Smooth muscle cell (in vitro differentiated cells): ENCODE results near the gene OSBPL10. TPM values are rescaled to one million over a fixed set of nuclear protein-coding genes. Genes with fewer than 3 reads are reported as not detected.

Experiments
- DNase-seq: peaks from one replicate; lab custom pipeline; 2025; ENCODE audit not compliant: unreplicated experiment; lab: John Stamatoyannopoulos, UW
- H2AFZ ChIP-seq: fragments of 200-600 bp; sonication (generic); 2 replicates; pipeline ENCODE4 v1.6.0; 2016; ENCODE audit warnings: antibody characterized with exemption, low read depth, mild to moderate bottlenecking
- H3F3A ChIP-seq: fragments of 200-600 bp; sonication (generic); 2 replicates; pipeline ENCODE4 v1.6.0; 2017; ENCODE audit warnings: antibody characterized with exemption, low read depth
- H3K27ac ChIP-seq: fragments of 200-600 bp; sonication (generic); 2 replicates; pipeline ENCODE4 v1.5.1; 2016; ENCODE audit warnings: low read depth, mild to moderate bottlenecking
- H3K27me3 ChIP-seq: fragments of 200-600 bp; sonication (generic); 2 replicates; pipeline ENCODE4 v1.6.1; 2016; ENCODE audit warnings: low read depth, mild to moderate bottlenecking
- H3K36me3 ChIP-seq: fragments of 200-600 bp; sonication (generic); 2 replicates; pipeline ENCODE4 v1.5.1; 2016; ENCODE audit warnings: low read depth
- H3K4me1 ChIP-seq: fragments of 200-600 bp; sonication (generic); 2 replicates; pipeline ENCODE4 v1.5.1; 2016; ENCODE audit warnings: low read depth
- H3K4me2 ChIP-seq: fragments of 200-600 bp; sonication (generic); 2 replicates; pipeline ENCODE4 v1.6.0; 2016; ENCODE audit warnings: mild to moderate bottlenecking
- H3K4me3 ChIP-seq: fragments of 200-600 bp; sonication (generic); 2 replicates; pipeline ENCODE4 v1.5.1; 2016; ENCODE audit warnings: mild to moderate bottlenecking
- H3K79me2 ChIP-seq: fragments of 200-600 bp; sonication (generic); 2 replicates; pipeline ENCODE4 v1.6.0; 2016; ENCODE audit warnings: low read depth, mild to moderate bottlenecking
- H3K9ac ChIP-seq: fragments of 200-600 bp; sonication (generic); 2 replicates; pipeline ENCODE4 v1.6.0; 2016; ENCODE audit warnings: low read depth
- H3K9me3 ChIP-seq: fragments of 200-600 bp; sonication (generic); replicated peaks from 2 replicates; pipeline ENCODE4 v1.5.1; 2016; ENCODE audit warnings: low read depth
- H4K20me1 ChIP-seq: fragments of 200-600 bp; sonication (generic); 2 replicates; pipeline ENCODE4 v1.6.0; 2016; ENCODE audit warnings: low read depth
- CTCF ChIP-seq: fragments of 200-600 bp; sonication (generic); IDR thresholded peaks from 2 replicates; pipeline ENCODE4 v1.5.1; 2017; ENCODE audit warnings: borderline replicate concordance, mild to moderate bottlenecking, antibody characterized with exemption; ENCODE audit not compliant: insufficient read depth, poor library complexity, severe bottlenecking
- WGBS: methylation state at CpG from one replicate; pipeline ENCODE4 v1.1.7; 2016; ENCODE audit warnings: low lambda C conversion rate; 5-methylcytosine and 5-hydroxymethylcytosine counted together
- polyA plus RNA-seq: library from polyadenylated mRNA; unstranded; fragments of >200 nt; fragmentation: Nextera tagmentation; extraction: Ambion mirVana; gene quantifications from 2 replicates; pipeline ENCODE4 v1.2.1, GENCODE V29; 2016
- total RNA-seq: library from RNA; depleted of rRNA; stranded (reverse); fragments of >200 nt; gene quantifications from 2 replicates; pipeline ENCODE4 v1.2.3, GENCODE V29; 2014

The OSBPL10 gene
- total and polyA plus RNA-seq, 2 experiments from 2014 or later = 48.9 to 91.5 TPM

- Histone ChIP-seq H3F3A (peaks cover 21% of the 10 kb centered on the region), H2AFZ (peak overlapping the region; percentile 12), H3K27me3 (no peaks in the 10 kb centered on the region), H3K79me2 (peaks cover 97% of the 10 kb centered on the region), H3K4me2 (peak overlapping the region; percentile 80), H3K4me1 (peaks cover 35% of the 10 kb centered on the region), H3K36me3 (peaks cover 4% of the 10 kb centered on the region), H3K27ac (peak overlapping the region; percentile 91), H4K20me1 (no peaks in the 10 kb centered on the region), H3K9me3 (no peaks in the 10 kb centered on the region), H3K9ac (peak overlapping the region; percentile 77), H3K4me3 (peak overlapping the region; percentile 38)
- 4% methylated on average over 7 of the region's 7 CpGs for WGBS
- no peak for DNase-seq
- TF ChIP-seq CTCF = no peak
Observed at GRCh38 chr3:31959951-31960792, 20.9 kb downstream of the OSBPL10 start.

GRCh38 chr3:31959251-31959650 lies 21.8 kb downstream of the OSBPL10 start:
- H3K27me3 ChIP-seq = no peaks in the 10 kb centered on the region
- peak overlapping the region; percentile 21 for H2AFZ ChIP-seq
- peaks cover 22% of the 10 kb centered on the region for H3F3A ChIP-seq
- H3K9ac ChIP-seq = peak overlapping the region; percentile 77
- peaks cover 38% of the 10 kb centered on the region for H3K4me1 ChIP-seq
- H3K79me2 ChIP-seq = peaks cover 97% of the 10 kb centered on the region
- no peak for TF ChIP-seq CTCF
- peak overlapping the region; percentile 91 for H3K27ac ChIP-seq
- H3K36me3 ChIP-seq = peaks cover 4% of the 10 kb centered on the region
- DNase-seq = no peak
- H4K20me1 ChIP-seq = peaks cover 4% of the 10 kb centered on the region
- no peaks in the 10 kb centered on the region for H3K9me3 ChIP-seq
- peak overlapping the region; percentile 80 for H3K4me2 ChIP-seq
- peak overlapping the region; percentile 38 for H3K4me3 ChIP-seq
- WGBS = 23% methylated on average over 2 of the region's 2 CpGs

GRCh38 chr3:31958701-31959152 lies 22.3 kb downstream of the OSBPL10 start:
- peak overlapping the region; percentile 80 for H3K4me2 ChIP-seq
- H3K36me3 ChIP-seq = peaks cover 4% of the 10 kb centered on the region
- TF ChIP-seq CTCF = no peak
- DNase-seq = no peak
- peaks cover 97% of the 10 kb centered on the region for H3K79me2 ChIP-seq
- H3K4me3 ChIP-seq = peak overlapping the region; percentile 38
- H3K27ac ChIP-seq = peak overlapping the region; percentile 91
- WGBS = 27% methylated on average over 3 of the region's 3 CpGs
- peak overlapping the region; percentile 77 for H3K9ac ChIP-seq
- no peaks in the 10 kb centered on the region for H3K9me3 ChIP-seq
- peaks cover 44% of the 10 kb centered on the region for H3K4me1 ChIP-seq
- no peaks in the 10 kb centered on the region for H3K27me3 ChIP-seq
- H4K20me1 ChIP-seq = peaks cover 9% of the 10 kb centered on the region
- H3F3A ChIP-seq = peaks cover 27% of the 10 kb centered on the region
- peak overlapping the region; percentile 21 for H2AFZ ChIP-seq

GRCh38 chr3:31957106-31957505 lies 24.0 kb downstream of the OSBPL10 start:
- H2AFZ ChIP-seq = no peak overlapping the region
- WGBS = 82% methylated on average over 3 of the region's 3 CpGs
- no peaks in the 10 kb centered on the region for H3K9me3 ChIP-seq
- no peak for DNase-seq
- peaks cover 31% of the 10 kb centered on the region for H3F3A ChIP-seq
- no peak for TF ChIP-seq CTCF
- no peaks in the 10 kb centered on the region for H3K27me3 ChIP-seq
- no peak overlapping the region for H3K9ac ChIP-seq
- H3K79me2 ChIP-seq = peaks cover 97% of the 10 kb centered on the region
- peaks cover 45% of the 10 kb centered on the region for H3K4me1 ChIP-seq
- no peak overlapping the region for H3K4me3 ChIP-seq
- H3K4me2 ChIP-seq = peak overlapping the region; percentile 3
- H3K27ac ChIP-seq = peak overlapping the region; percentile 91
- peaks cover 4% of the 10 kb centered on the region for H3K36me3 ChIP-seq
- H4K20me1 ChIP-seq = peaks cover 21% of the 10 kb centered on the region
